Activated CD4-positive, alpha-beta T cell treated with anti-CD3 and anti-CD28 coated beads for 48 hours (primary cell): Measurements from ENCODE around the gene SYT9.
A peak's percentile ranks its signal among the peaks of the same experiment; 100 is the strongest.
"Not testable (repeated sequence)": the region's sequence is repeated elsewhere in the genome, so short reads cannot be mapped to it uniquely, and the experiment has no call there.

Experiments
- DNase-seq: peaks from one replicate; pipeline ENCODE4 v3.0.0-alpha.2; 2020

Gene SYT9

DNA sequence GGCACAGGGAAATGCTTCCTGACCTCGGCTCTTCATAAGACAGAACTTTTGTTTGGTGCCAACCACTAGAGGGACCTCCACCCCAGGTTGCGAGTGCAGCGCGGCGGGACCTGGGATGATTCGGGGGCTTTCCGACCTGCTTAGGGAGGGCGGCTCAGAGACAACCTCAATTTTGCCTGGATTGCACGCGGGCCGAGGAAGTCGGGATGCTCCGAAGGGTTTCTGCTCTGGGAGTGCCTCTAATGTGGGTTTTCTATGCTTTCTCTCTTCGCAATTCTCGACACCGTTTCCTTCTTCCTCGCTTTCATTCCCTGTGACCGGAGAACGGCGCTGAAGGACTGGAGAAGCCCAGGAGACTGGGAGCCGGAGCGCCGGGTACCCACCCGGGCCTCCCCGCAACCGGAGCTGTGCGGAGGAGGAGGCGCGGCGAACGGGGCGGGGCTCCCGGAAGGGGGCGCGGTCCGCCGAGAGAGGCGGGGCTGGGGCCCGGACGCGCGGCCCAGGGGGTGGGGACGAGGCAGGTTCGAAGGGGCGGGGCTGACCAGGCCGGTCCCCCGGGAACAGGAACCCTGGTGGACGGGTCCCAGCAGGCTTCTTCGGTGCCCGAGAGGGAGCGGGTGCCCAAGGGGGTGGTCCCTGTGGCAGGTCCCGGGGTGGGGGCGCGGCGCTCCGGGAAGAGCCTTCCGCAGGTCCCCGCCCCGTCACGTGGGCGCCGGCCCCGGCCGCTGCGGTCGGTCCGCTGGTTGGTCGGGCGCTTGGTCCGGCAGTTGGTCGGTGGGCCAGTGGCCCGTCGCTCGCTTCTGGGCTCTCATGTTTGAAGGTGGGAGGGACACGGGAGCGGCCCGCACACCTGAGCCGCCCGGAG is 261.8 kb downstream of the SYT9 start, which contains the start of gene PPFIBP2:
Gene PPFIBP2, plus strand, starts transcription at position 766 of the 865 bp plus-strand sequence. CDS start 35,477 bp downstream, outside the sequence.
- peak; percentile 86 for DNase-seq

DNA sequence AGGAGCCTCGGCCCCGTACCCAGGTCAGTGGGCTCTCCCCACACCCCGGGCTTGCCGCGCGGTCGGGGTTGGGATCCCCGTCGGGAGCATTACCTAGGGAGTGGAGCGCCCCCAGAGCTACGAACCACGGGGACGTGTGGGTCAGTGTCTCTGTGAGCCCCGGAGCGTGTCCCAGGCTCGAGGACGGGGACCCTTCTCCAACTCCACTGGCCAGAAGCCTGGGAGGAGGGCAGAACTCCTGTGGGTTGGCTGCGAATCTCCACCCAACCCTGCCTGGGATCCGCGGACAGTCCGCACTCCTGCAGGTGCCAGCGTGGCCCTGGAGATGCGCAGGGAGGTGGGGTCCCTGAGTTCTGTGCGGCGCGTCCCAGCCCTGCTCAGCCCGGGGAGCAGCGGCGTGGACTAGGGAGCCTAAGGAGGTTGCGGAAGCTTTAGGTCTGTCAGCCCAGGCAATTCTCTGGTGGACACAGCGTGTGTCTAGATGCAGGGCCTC is 262.4 kb downstream of the SYT9 start:
- peak; percentile 33 for DNase-seq

DNA sequence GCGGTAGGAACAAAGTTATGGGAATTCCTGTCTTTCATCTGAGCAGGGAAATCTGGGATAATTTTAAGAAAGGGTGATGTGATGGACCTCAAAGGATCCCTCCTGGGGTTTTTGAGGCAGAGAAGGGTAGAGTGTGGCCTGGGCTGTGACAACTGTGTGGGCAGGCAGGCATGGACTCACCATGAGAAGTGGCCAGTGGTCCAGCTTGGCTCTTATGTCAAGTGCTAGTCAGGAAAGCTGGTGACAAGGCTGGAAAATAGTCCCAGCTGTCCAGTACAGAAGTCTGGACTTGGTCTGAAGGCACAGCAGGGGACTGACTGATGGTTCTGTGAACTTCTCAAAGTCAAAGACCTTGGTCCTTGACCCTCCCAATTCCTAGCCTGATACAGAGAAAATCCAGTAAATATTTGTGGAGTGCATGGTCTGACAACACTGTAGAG is 263.8 kb downstream of the SYT9 start:
- no peak for DNase-seq

DNA sequence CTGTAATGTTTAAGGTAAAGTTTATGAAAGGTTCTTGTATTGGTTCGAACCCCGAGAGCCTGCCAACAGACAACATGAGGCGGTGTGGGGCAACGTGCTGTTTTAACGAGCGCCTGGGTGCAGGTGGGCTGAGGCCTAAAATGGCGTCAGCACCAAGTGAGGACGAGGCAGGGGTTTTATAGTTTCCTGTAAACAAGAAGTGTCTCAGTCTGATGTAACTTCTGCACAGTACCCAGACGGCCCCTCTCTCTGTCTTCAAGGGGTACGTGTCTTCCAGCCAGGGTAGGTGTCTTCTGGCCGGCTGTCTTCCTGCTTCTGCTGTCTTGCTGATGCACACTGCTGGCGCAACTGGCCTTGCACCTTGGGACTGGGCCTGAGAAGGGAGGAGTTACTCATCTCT is 264.8 kb downstream of the SYT9 start:
- DNase-seq: no peak

DNA sequence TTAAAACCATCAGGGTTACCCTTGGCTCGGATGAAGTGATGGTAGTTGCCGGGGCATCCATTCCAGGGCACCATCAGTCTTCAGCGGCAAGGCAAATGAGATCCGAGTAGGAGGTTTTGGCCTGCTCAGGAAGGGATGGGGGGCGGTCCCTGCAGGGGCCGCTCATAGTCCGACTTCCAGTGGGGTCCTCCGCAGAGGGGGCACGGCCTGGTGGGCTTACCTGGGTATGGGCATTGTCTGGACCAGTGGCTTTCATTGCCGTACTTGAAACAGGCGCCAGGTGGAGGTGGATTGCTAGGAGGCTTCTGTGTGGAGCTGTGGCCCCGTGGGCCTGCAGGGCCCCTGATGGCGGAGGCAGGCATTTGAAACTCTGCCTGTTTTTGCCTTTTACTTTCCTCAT is 266.0 kb downstream of the SYT9 start:
- not testable (repeated sequence) for DNase-seq
